Measurements from ENCODE around the gene RMP24.
"Not testable (repeated sequence)": the region's sequence is repeated elsewhere in the genome, so short reads cannot be mapped to it uniquely, and the experiment has no call there.

RMP24 gene

DNA sequence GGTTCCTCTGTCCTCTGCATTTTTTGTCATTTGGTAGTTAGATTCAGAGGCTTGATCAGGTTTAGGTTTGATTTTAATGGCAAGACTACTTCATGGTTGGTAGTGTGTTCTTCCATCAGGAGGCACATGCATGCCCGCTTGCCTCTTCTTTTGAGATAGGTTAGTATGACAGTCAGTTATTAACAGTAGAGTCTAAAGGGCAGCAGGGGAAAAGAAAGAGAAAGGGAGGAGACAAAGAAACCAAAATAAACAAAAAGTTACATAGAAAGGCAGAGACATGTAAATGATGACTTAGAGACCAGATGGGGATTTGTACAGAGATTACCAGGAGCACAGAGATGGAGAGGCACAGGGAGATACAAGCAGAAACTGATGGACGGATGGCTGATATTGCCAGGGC, 10.2 kb upstream of the RMP24 start:
- no peak for DNase-seq (ENCODE audit: low read depth)
- H3K4me3 ChIP-seq (ENCODE audit: low read depth, low read length): no peak overlapping the region
- no peak for TF ChIP-seq CTCF (conservative IDR thresholded peaks at IDR 0.05; ENCODE audit: low read depth, low read length)

- TF ChIP-seq CTCF (conservative IDR thresholded peaks at IDR 0.05; ENCODE audit: low read depth, low read length): no peak
- DNase-seq (ENCODE audit: low read depth): no peak
- no peak overlapping the region for H3K4me3 ChIP-seq (ENCODE audit: low read depth, low read length)
Observed at GRCh38 chr18:35964319-35964718, 8.2 kb upstream of the RMP24 start.

- not testable (repeated sequence) for DNase-seq (ENCODE audit: low read depth); H3K4me3 ChIP-seq (ENCODE audit: low read depth, low read length)
Observed at GRCh38 chr18:35967866-35968265, 4.6 kb upstream of the RMP24 start.

GRCh38 chr18:35968278-35968880, 4.1 kb upstream of the RMP24 start:
- no peak for DNase-seq (ENCODE audit: low read depth)
- TF ChIP-seq CTCF (conservative IDR thresholded peaks at IDR 0.05; ENCODE audit: low read depth, low read length): no peak
- H3K4me3 ChIP-seq (ENCODE audit: low read depth, low read length): no peak overlapping the region

DNA sequence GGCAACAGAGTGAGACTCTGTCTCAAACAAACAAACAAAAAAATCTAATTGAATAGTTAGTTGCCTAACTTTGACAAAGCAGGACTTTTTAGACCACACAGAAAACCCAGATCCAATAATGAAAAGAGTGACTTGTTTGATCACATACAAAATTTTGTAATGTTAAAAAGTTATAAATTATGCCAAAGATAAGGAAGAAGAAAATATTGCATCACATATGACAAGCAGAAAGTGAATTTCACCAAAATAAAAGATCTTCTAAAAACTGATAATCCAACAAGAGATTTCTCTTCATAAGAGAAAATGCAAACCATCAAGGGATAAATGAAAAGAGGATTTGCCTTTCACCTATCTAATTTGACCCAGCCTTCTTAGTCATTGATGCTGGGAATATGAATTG, 2.8 kb upstream of the RMP24 start:
- TF ChIP-seq CTCF (conservative IDR thresholded peaks at IDR 0.05; ENCODE audit: low read depth, low read length): no peak
- no peak overlapping the region for H3K4me3 ChIP-seq (ENCODE audit: low read depth, low read length)
- no peak for DNase-seq (ENCODE audit: low read depth)

GRCh38 chr18:35971661-35972196, 750 bp upstream of the RMP24 start:
- TF ChIP-seq CTCF (conservative IDR thresholded peaks at IDR 0.05; ENCODE audit: low read depth, low read length): no peak
- H3K4me3 ChIP-seq (ENCODE audit: low read depth, low read length): peak overlapping the region; percentile 99
- no peak for DNase-seq (ENCODE audit: low read depth)

DNA sequence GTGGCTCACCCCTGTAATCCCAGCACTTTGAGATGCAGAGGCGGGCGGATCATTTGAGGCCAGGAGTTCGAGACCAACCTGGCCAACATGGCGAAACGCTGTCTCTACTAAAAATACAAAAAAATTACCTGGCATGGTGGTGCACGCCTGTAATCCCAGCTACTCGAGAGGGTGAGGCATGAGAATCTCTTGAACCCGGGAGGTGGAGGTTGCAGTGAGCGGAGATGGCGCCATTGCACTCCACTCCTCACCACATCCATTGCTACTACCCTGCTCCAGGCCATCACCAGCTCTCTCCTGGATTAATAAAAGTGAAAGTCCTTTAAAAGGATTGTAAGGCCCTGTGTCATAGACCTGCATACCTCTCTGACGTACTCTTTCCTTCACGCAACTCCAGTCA, 1.2 kb downstream of the RMP24 start:
- DNase-seq (ENCODE audit: low read depth): no peak
- TF ChIP-seq CTCF (conservative IDR thresholded peaks at IDR 0.05; ENCODE audit: low read depth, low read length): no peak
- H3K4me3 ChIP-seq (ENCODE audit: low read depth, low read length): peak overlapping the region; percentile 99
